ENCODE data around the gene IRF9. TPM values are rescaled to one million over a fixed set of nuclear protein-coding genes. Genes with fewer than 3 reads are reported as not detected.

The IRF9 gene
- total and polyA plus RNA-seq, 5 experiments from 2014 or later = 46.6 to 116 (median 68.6) TPM

Small RNA genes lying within 50 kb of the gene (microRNA-seq; reads per million reads assigned to microRNA genes)
- gene MIR7703 (ENCODE audit: borderline microRNAs expressed) = not detected

Other genes with a start within 250 kb of the IRF9 start
Only the 30 nearest of the 32 such genes appear.
- 10 to 100 TPM; 15.1 to 17.3 TPM for gene DHRS4L2, start 172.3 kb upstream of the IRF9 start, total RNA-seq
- 10 to 100 TPM; 10.9 to 24.0 (median 21.2) TPM for gene DHRS4L2, start 172.3 kb upstream of the IRF9 start, polyA plus RNA-seq
- gene CARMIL3, start 109.3 kb upstream of the IRF9 start, total RNA-seq = under 1 TPM in 1 of 2 experiments, not detected in 1; 0.16 TPM
- under 1 TPM in 1 of 3 donors, not detected in 2; 0.03 TPM for gene CARMIL3, start 109.3 kb upstream of the IRF9 start, polyA plus RNA-seq
- not detected for gene CPNE6, start 89.7 kb upstream of the IRF9 start, total RNA-seq
- gene CPNE6, start 89.7 kb upstream of the IRF9 start, polyA plus RNA-seq = not detected
- 10 to 100 TPM; 16.5 to 17.4 TPM for gene PCK2, start 67.0 kb upstream of the IRF9 start, total RNA-seq
- 10 to 100 TPM in 2 of 3 donors, 1 to 10 TPM in 1; 8.6 to 11.6 (median 11.3) TPM for gene PCK2, start 67.0 kb upstream of the IRF9 start, polyA plus RNA-seq
- gene DCAF11, start 46.5 kb upstream of the IRF9 start, total RNA-seq = 10 to 100 TPM; 74.1 to 77.1 TPM
- 10 to 100 TPM; 68.0 to 83.8 (median 71.9) TPM for gene DCAF11, start 46.5 kb upstream of the IRF9 start, polyA plus RNA-seq
- 1 to 10 TPM; 2.7 to 3.4 TPM for gene NRL, start 46.3 kb upstream of the IRF9 start, total RNA-seq
- 1 to 10 TPM; 3.0 to 3.5 (median 3.1) TPM for gene NRL, start 46.3 kb upstream of the IRF9 start, polyA plus RNA-seq
- gene FITM1, start 30.6 kb upstream of the IRF9 start, total RNA-seq = 1 to 10 TPM; 1.9 to 2.2 TPM
- gene FITM1, start 30.6 kb upstream of the IRF9 start, polyA plus RNA-seq = under 1 TPM; 0.52 to 0.60 (median 0.52) TPM
- gene PSME1, start 25.1 kb upstream of the IRF9 start, total RNA-seq = 100 to 1,000 TPM; 202 to 203 TPM
- gene PSME1, start 25.1 kb upstream of the IRF9 start, polyA plus RNA-seq = 100 to 1,000 TPM; 681 to 767 (median 753) TPM
- gene EMC9, start 19.7 kb upstream of the IRF9 start, total RNA-seq = 10 to 100 TPM; 16.6 to 18.1 TPM
- gene EMC9, start 19.7 kb upstream of the IRF9 start, polyA plus RNA-seq = 1 to 10 TPM; 7.5 to 9.4 (median 8.4) TPM
- gene PSME2, start 14.7 kb upstream of the IRF9 start, total RNA-seq = 100 to 1,000 TPM; 129 to 140 TPM
- gene PSME2, start 14.7 kb upstream of the IRF9 start, polyA plus RNA-seq = 100 to 1,000 TPM; 402 to 471 (median 463) TPM
- 10 to 100 TPM; 85.7 to 91.4 TPM for gene RNF31, start 13.8 kb upstream of the IRF9 start, total RNA-seq
- 10 to 100 TPM; 34.1 to 45.3 (median 37.6) TPM for gene RNF31, start 13.8 kb upstream of the IRF9 start, polyA plus RNA-seq
- gene REC8, start 10.8 kb downstream of the IRF9 start, total RNA-seq = 10 to 100 TPM; 33.7 to 39.2 TPM
- 10 to 100 TPM; 11.1 to 11.6 (median 11.2) TPM for gene REC8, start 10.8 kb downstream of the IRF9 start, polyA plus RNA-seq
- gene IPO4, start 27.6 kb downstream of the IRF9 start, total RNA-seq = 10 to 100 TPM; 24.4 to 24.8 TPM
- gene IPO4, start 27.6 kb downstream of the IRF9 start, polyA plus RNA-seq = 10 to 100 TPM; 20.2 to 27.5 (median 21.1) TPM
- 10 to 100 TPM; 19.4 to 22.1 TPM for gene TM9SF1, start 34.2 kb downstream of the IRF9 start, total RNA-seq
- 10 to 100 TPM; 23.1 to 29.8 (median 29.1) TPM for gene TM9SF1, start 34.2 kb downstream of the IRF9 start, polyA plus RNA-seq
- 1 to 10 TPM in 1 of 2 experiments, under 1 TPM in 1; 0.30 to 1.1 TPM for gene TSSK4, start 44.4 kb downstream of the IRF9 start, total RNA-seq
- under 1 TPM; 0.79 to 0.95 (median 0.87) TPM for gene TSSK4, start 44.4 kb downstream of the IRF9 start, polyA plus RNA-seq
- gene CHMP4A, start 52.2 kb downstream of the IRF9 start, total RNA-seq = 100 to 1,000 TPM in 1 of 2 experiments, 10 to 100 TPM in 1; 99.4 to 107 TPM
- 100 to 1,000 TPM; 133 to 144 (median 143) TPM for gene CHMP4A, start 52.2 kb downstream of the IRF9 start, polyA plus RNA-seq
- 10 to 100 TPM; 13.7 to 15.3 TPM for gene MDP1, start 54.8 kb downstream of the IRF9 start, total RNA-seq
- gene MDP1, start 54.8 kb downstream of the IRF9 start, polyA plus RNA-seq = 10 to 100 TPM; 33.8 to 39.1 (median 34.5) TPM
- gene NEDD8, start 71.1 kb downstream of the IRF9 start, total RNA-seq = 100 to 1,000 TPM in 1 of 2 experiments, 10 to 100 TPM in 1; 96.8 to 107 TPM
- gene NEDD8, start 71.1 kb downstream of the IRF9 start, polyA plus RNA-seq = 100 to 1,000 TPM; 302 to 320 (median 319) TPM
- 10 to 100 TPM; 76.4 to 78.6 TPM for gene GMPR2, start 71.7 kb downstream of the IRF9 start, total RNA-seq
- gene GMPR2, start 71.7 kb downstream of the IRF9 start, polyA plus RNA-seq = 100 to 1,000 TPM in 1 of 3 donors, 10 to 100 TPM in 2; 79.7 to 111 (median 85.4) TPM
- gene TINF2, start 81.4 kb downstream of the IRF9 start, total RNA-seq = 100 to 1,000 TPM; 125 to 136 TPM
- gene TINF2, start 81.4 kb downstream of the IRF9 start, polyA plus RNA-seq = 100 to 1,000 TPM; 116 to 154 (median 150) TPM
- gene TGM1, start 101.9 kb downstream of the IRF9 start, total RNA-seq = 1 to 10 TPM; 6.5 to 6.9 TPM
- gene TGM1, start 101.9 kb downstream of the IRF9 start, polyA plus RNA-seq = under 1 TPM in 1 of 3 donors, not detected in 2; 0.13 TPM
- gene RABGGTA, start 110.3 kb downstream of the IRF9 start, total RNA-seq = 10 to 100 TPM; 43.3 to 46.5 TPM
- gene RABGGTA, start 110.3 kb downstream of the IRF9 start, polyA plus RNA-seq = 10 to 100 TPM; 12.7 to 22.1 (median 20.4) TPM
- gene DHRS1, start 138.5 kb downstream of the IRF9 start, total RNA-seq = 10 to 100 TPM; 27.5 to 34.2 TPM
- gene DHRS1, start 138.5 kb downstream of the IRF9 start, polyA plus RNA-seq = 10 to 100 TPM; 19.6 to 22.4 (median 20.8) TPM
- gene NOP9, start 138.6 kb downstream of the IRF9 start, total RNA-seq = 10 to 100 TPM; 21.8 to 25.8 TPM
- 1 to 10 TPM; 1.3 to 2.2 (median 1.6) TPM for gene NOP9, start 138.6 kb downstream of the IRF9 start, polyA plus RNA-seq
- gene CIDEB, start 146.7 kb downstream of the IRF9 start, total RNA-seq = 10 to 100 TPM; 12.2 to 15.5 TPM
- 10 to 100 TPM in 2 of 3 donors, 1 to 10 TPM in 1; 8.6 to 16.1 (median 13.2) TPM for gene CIDEB, start 146.7 kb downstream of the IRF9 start, polyA plus RNA-seq
- gene LTB4R2, start 148.9 kb downstream of the IRF9 start, total RNA-seq = 10 to 100 TPM; 12.5 to 13.0 TPM
- 1 to 10 TPM in 2 of 3 donors, under 1 TPM in 1; 0.93 to 3.5 (median 1.5) TPM for gene LTB4R2, start 148.9 kb downstream of the IRF9 start, polyA plus RNA-seq
- 10 to 100 TPM in 1 of 2 experiments, 1 to 10 TPM in 1; 9.6 to 10.1 TPM for gene LTB4R, start 150.2 kb downstream of the IRF9 start, total RNA-seq
- gene LTB4R, start 150.2 kb downstream of the IRF9 start, polyA plus RNA-seq = 1 to 10 TPM; 3.4 to 5.9 (median 4.5) TPM
- 1 to 10 TPM; 3.8 to 4.7 TPM for gene ADCY4, start 173.8 kb downstream of the IRF9 start, total RNA-seq
- under 1 TPM; 0.08 to 0.28 (median 0.24) TPM for gene ADCY4, start 173.8 kb downstream of the IRF9 start, polyA plus RNA-seq
- gene RIPK3, start 178.7 kb downstream of the IRF9 start, total RNA-seq = 10 to 100 TPM; 32.9 to 35.8 TPM
- 10 to 100 TPM in 1 of 3 donors, 1 to 10 TPM in 2; 5.3 to 11.1 (median 5.6) TPM for gene RIPK3, start 178.7 kb downstream of the IRF9 start, polyA plus RNA-seq
- gene NFATC4, start 206.9 kb downstream of the IRF9 start, total RNA-seq = not detected
- not detected for gene NFATC4, start 206.9 kb downstream of the IRF9 start, polyA plus RNA-seq